ENCODE results near the gene ZNF90. TPM values are rescaled to one million over a fixed set of nuclear protein-coding genes. Genes with fewer than 3 reads are reported as not detected.
"Not testable (repeated sequence)": the region's sequence is repeated elsewhere in the genome, so short reads cannot be mapped to it uniquely, and the experiment has no call there.

ZNF90 gene
- total and polyA plus RNA-seq, 2 experiments from 2014 or later: 7.6 to 11.1 TPM

GRCh38 chr19:20124879-20125278 is 47.1 kb downstream of the ZNF90 start:
- no peak overlapping the region for H3K4me3 ChIP-seq
- DNase-seq (ENCODE audit: low read depth in 1 of 2, low spot score in 1 of 2): no peak
- H3K36me3 ChIP-seq: no peaks in the 10 kb centered on the region
- H3K9me3 ChIP-seq (ENCODE audit: low read depth): peaks cover 4% of the 10 kb centered on the region
- TF ChIP-seq, protein P1, sequence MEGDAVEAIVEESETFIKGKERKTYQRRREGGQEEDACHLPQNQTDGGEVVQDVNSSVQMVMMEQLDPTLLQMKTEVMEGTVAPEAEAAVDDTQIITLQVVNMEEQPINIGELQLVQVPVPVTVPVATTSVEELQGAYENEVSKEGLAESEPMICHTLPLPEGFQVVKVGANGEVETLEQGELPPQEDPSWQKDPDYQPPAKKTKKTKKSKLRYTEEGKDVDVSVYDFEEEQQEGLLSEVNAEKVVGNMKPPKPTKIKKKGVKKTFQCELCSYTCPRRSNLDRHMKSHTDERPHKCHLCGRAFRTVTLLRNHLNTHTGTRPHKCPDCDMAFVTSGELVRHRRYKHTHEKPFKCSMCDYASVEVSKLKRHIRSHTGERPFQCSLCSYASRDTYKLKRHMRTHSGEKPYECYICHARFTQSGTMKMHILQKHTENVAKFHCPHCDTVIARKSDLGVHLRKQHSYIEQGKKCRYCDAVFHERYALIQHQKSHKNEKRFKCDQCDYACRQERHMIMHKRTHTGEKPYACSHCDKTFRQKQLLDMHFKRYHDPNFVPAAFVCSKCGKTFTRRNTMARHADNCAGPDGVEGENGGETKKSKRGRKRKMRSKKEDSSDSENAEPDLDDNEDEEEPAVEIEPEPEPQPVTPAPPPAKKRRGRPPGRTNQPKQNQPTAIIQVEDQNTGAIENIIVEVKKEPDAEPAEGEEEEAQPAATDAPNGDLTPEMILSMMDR (IDR thresholded peaks at IDR 0.05; ENCODE audit: low read depth, low read length): no peak
- no peaks in the 10 kb centered on the region for H3K27me3 ChIP-seq
- H3K27ac ChIP-seq: no peak overlapping the region
- no peaks in the 10 kb centered on the region for H3K4me1 ChIP-seq (ENCODE audit: low read depth)

- not testable (repeated sequence) for H3K4me1 ChIP-seq (ENCODE audit: low read depth); H3K27ac ChIP-seq; H3K4me3 ChIP-seq; H3K27me3 ChIP-seq; H3K36me3 ChIP-seq; H3K9me3 ChIP-seq (ENCODE audit: low read depth); DNase-seq (ENCODE audit: low read depth in 1 of 2, low spot score in 1 of 2)
Observed at GRCh38 chr19:20132933-20133332, 55.1 kb downstream of the ZNF90 start.

GRCh38 chr19:20137714-20138113 is 59.9 kb downstream of the ZNF90 start:
- not testable (repeated sequence) for H3K9me3 ChIP-seq (ENCODE audit: low read depth); H3K36me3 ChIP-seq; H3K4me1 ChIP-seq (ENCODE audit: low read depth); H3K4me3 ChIP-seq; DNase-seq (ENCODE audit: low read depth in 1 of 2, low spot score in 1 of 2); H3K27me3 ChIP-seq; H3K27ac ChIP-seq

- no peaks in the 10 kb centered on the region for H3K9me3 ChIP-seq (ENCODE audit: low read depth)
- no peak overlapping the region for H3K4me3 ChIP-seq
- TF ChIP-seq, protein P1 (IDR thresholded peaks at IDR 0.05; ENCODE audit: low read depth, low read length): no peak
- DNase-seq (ENCODE audit: low read depth in 1 of 2, low spot score in 1 of 2): no peak
- no peaks in the 10 kb centered on the region for H3K4me1 ChIP-seq (ENCODE audit: low read depth)
- no peak overlapping the region for H3K27ac ChIP-seq
- H3K36me3 ChIP-seq: no peaks in the 10 kb centered on the region
- H3K27me3 ChIP-seq: no peaks in the 10 kb centered on the region
Observed at GRCh38 chr19:20151617-20152145, 73.9 kb downstream of the ZNF90 start.

- H3K9me3 ChIP-seq (ENCODE audit: low read depth): not testable (repeated sequence)
Observed at GRCh38 chr19:20152506-20152905, 74.7 kb downstream of the ZNF90 start.

DNA sequence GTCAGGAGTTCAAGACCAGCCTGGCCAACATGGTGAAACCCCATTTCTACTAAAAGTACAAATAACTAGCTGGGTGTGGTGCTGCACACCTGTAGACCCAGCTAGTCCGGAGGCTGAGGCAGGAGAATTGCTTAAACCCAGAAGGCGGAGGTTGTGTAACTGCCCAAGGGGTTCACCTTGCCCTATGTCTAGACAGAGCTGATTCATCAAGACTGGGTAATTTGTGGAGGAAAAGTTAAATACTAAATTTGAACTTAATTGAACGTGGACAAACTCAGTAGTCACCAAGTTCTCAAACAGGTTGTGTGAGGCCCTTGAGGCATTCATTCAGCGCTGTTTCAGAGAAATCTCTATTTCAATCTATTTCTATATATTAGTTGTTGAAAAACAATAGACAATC is 75.5 kb downstream of the ZNF90 start:
- DNase-seq (ENCODE audit: low read depth in 1 of 2, low spot score in 1 of 2): no peak
- H3K27me3 ChIP-seq: no peaks in the 10 kb centered on the region
- H3K4me3 ChIP-seq: no peak overlapping the region
- TF ChIP-seq, protein P1 (IDR thresholded peaks at IDR 0.05; ENCODE audit: low read depth, low read length): no peak
- H3K9me3 ChIP-seq (ENCODE audit: low read depth): no peaks in the 10 kb centered on the region
- no peaks in the 10 kb centered on the region for H3K36me3 ChIP-seq
- H3K4me1 ChIP-seq (ENCODE audit: low read depth): no peaks in the 10 kb centered on the region
- H3K27ac ChIP-seq: no peak overlapping the region

More at GRCh38 chr19:20152506-20152905, 74.7 kb downstream of the ZNF90 start:
- H3K36me3 ChIP-seq; H3K4me1 ChIP-seq (ENCODE audit: low read depth); H3K4me3 ChIP-seq; H3K27ac ChIP-seq; DNase-seq (ENCODE audit: low read depth in 1 of 2, low spot score in 1 of 2); H3K27me3 ChIP-seq: not testable (repeated sequence)

DNA sequence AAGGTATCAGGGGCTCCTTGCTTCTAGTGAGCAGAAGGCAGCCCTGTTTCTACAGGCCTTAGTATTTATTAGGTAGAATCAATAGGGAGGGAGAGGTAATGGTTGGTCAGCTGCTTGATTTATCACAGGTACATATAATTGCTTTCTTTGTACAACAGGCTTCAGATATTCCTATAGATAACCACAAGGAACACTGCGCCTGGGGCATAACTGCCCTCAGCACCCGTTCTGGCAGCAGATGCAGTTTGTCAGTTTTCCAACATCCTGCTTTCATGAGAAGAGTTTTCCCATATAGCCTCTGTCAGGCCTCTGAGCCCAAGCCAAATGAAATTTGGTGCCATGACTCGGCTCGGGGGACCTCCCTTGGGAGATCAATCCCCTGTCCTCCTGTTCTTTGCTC is 76.8 kb downstream of the ZNF90 start:
- Histone ChIP-seq H3K4me1 (ENCODE audit: low read depth) (no peaks in the 10 kb centered on the region), H3K27ac (no peak overlapping the region), H3K4me3 (no peak overlapping the region), H3K36me3 (no peaks in the 10 kb centered on the region), H3K9me3 (ENCODE audit: low read depth) (no peaks in the 10 kb centered on the region), H3K27me3 (no peaks in the 10 kb centered on the region)
- TF ChIP-seq, protein P1 (IDR thresholded peaks at IDR 0.05; ENCODE audit: low read depth, low read length): no peak
- DNase-seq (ENCODE audit: low read depth in 1 of 2, low spot score in 1 of 2): no peak

Data from cardiac muscle cell (in vitro differentiated cells and primary cell).